HL-60 (cell line): Measurements from ENCODE around the gene JPH3.

Experiments used
- DNase-seq, 2 experiments: peaks; one replicate each; pipeline ENCODE4 v3.0.0-alpha.2; 2010 to 2020; ENCODE audit warnings: low read depth in 1 of 2, low spot score in 1 of 2
- H3K27ac ChIP-seq: fragments of 250-450 bp; sonication (Bioruptor Pico); replicated peaks from 2 replicates; pipeline ENCODE4 v1.5.1; 2020; ENCODE audit warnings: mild to moderate bottlenecking, moderate library complexity
- H3K27me3 ChIP-seq: fragments of 250-450 bp; sonication (Bioruptor Pico); 2 replicates; pipeline ENCODE4 v1.5.1; 2021; ENCODE audit warnings: mild to moderate bottlenecking, moderate library complexity; ENCODE audit not compliant: insufficient read depth, poor library complexity, severe bottlenecking
- H3K4me3 ChIP-seq: replicated peaks from 2 replicates; pipeline ENCODE4 v1.5.1; 2011; ENCODE audit warnings: mild to moderate bottlenecking, control low read depth, low read length; ENCODE audit not compliant: insufficient read depth
- CTCF ChIP-seq: IDR thresholded peaks from one replicate; pipeline ENCODE4 v1.5.1; 2011; ENCODE audit warnings: low read length, control low read depth, inconsistent platforms; ENCODE audit not compliant: insufficient read depth
- GABPA ChIP-seq: IDR thresholded peaks from 2 replicates; pipeline ENCODE4 v1.6.1; 2012; ENCODE audit warnings: low read depth
- POLR2AphosphoS5 ChIP-seq: IDR thresholded peaks from 2 replicates; pipeline ENCODE4 v1.6.1; 2012; ENCODE audit warnings: low read depth
- REST ChIP-seq: IDR thresholded peaks from 2 replicates; pipeline ENCODE4 v1.6.1; 2012; ENCODE audit warnings: low read depth; ENCODE audit not compliant: insufficient replicate concordance
- SPI1 ChIP-seq: IDR thresholded peaks from 2 replicates; pipeline ENCODE4 v1.6.1; 2012; ENCODE audit warnings: low read depth, mild to moderate bottlenecking, borderline replicate concordance

Gene JPH3

GRCh38 chr16:87559945-87560344 is 42.4 kb upstream of the JPH3 start:
- Histone ChIP-seq H3K27ac (no peak overlapping the region), H3K27me3 (no peaks in the 10 kb centered on the region), H3K4me3 (no peak overlapping the region)
- TF ChIP-seq REST (no peak), CTCF (no peak), GABPA (no peak), SPI1 (no peak), POLR2AphosphoS5 (no peak)
- DNase-seq, result no peak

- no peak overlapping the region for H3K27ac ChIP-seq
- H3K4me3 ChIP-seq, result no peak overlapping the region
- H3K27me3 ChIP-seq, result no peaks in the 10 kb centered on the region
- no peak for DNase-seq
- TF ChIP-seq POLR2AphosphoS5, result no peak
Measured at GRCh38 chr16:87560428-87561199, 41.7 kb upstream of the JPH3 start.

GRCh38 chr16:87561200-87562105 is 40.9 kb upstream of the JPH3 start:
- TF ChIP-seq SPI1 (no peak), CTCF (no peak)
- Histone ChIP-seq H3K27ac (no peak overlapping the region), H3K27me3 (no peaks in the 10 kb centered on the region), H3K4me3 (no peak overlapping the region)
- DNase-seq, result no peak

GRCh38 chr16:87562201-87562600 is 40.1 kb upstream of the JPH3 start:
- TF ChIP-seq CTCF (no peak), SPI1 (no peak), REST (no peak), GABPA (no peak), POLR2AphosphoS5 (no peak)
- Histone ChIP-seq H3K27me3 (no peaks in the 10 kb centered on the region), H3K27ac (no peak overlapping the region), H3K4me3 (no peak overlapping the region)
- DNase-seq, result no peak
